Neural progenitor cell (in vitro differentiated cells): Measurements from ENCODE around the gene PIK3CB.
"Not testable (repeated sequence)": the region's sequence is repeated elsewhere in the genome, so short reads cannot be mapped to it uniquely, and the experiment has no call there.

Experiments used
- CTCF ChIP-seq: fragments of 200-600 bp; sonication (generic); IDR thresholded peaks from 2 replicates; pipeline ENCODE4 v1.5.1; 2017; ENCODE audit warnings: antibody characterized with exemption, mild to moderate bottlenecking
- EZH2 ChIP-seq: fragments of 200-600 bp; sonication (generic); IDR thresholded peaks from 2 replicates; pipeline ENCODE4 v1.6.1; 2017; ENCODE audit warnings: antibody characterized with exemption, mild to moderate bottlenecking, moderate library complexity
- EZH2phosphoT487 ChIP-seq: fragments of 200-600 bp; sonication (generic); IDR thresholded peaks from 2 replicates; pipeline ENCODE4 v1.6.1; 2017; ENCODE audit warnings: antibody characterized with exemption

DNA sequence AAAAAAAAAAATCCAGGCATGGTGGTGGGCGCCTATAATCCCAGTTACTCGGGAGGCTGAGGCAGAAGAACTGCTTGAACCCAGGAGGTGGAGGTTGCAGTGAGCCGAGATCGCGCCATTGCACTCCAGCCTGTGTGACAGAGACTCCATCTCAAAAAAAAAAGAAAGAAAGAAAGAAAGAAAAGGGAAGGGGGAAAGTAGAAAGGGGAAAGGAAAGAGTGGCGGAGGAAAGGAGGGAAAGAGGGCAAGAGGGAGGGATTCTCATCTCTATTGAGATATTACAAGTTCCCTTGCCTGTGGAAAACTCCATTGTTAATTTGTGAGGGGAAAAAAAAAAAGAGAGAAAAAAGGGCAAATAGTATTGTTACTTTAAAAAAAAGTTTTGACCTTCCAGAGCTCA, 32.5 kb downstream of the PIK3CB start:
- TF ChIP-seq EZH2, CTCF, EZH2phosphoT487: not testable (repeated sequence)
